Activated CD8-positive, alpha-beta T cell treated with anti-CD3 and anti-CD28 coated beads, Interleukin-2, amount 10 ng/mL, durations not matched to agents 7 days and 5 days (primary cell): ENCODE measurements around the gene USP17L25. TPM values are rescaled to one million over a fixed set of nuclear protein-coding genes. Genes with fewer than 3 reads are reported as not detected.

Source experiments
- total RNA-seq, 2 experiments: library from RNA; stranded (reverse); gene quantifications; one replicate each; pipeline ENCODE4 v1.2.3, GENCODE V29; 2021

USP17L25 gene
- total RNA-seq, 2 experiments from 2014 or later, result not detected

Other genes starting within 250 kb of the USP17L25 start
- not detected for gene FAM90A26, start 159.5 kb upstream of the USP17L25 start, total RNA-seq
- gene USP17L10, start 119.3 kb upstream of the USP17L25 start, total RNA-seq, result not detected
- gene USP17L11, start 114.5 kb upstream of the USP17L25 start, total RNA-seq, result not detected
- gene USP17L12, start 109.8 kb upstream of the USP17L25 start, total RNA-seq, result not detected
- gene USP17L13, start 105.0 kb upstream of the USP17L25 start, total RNA-seq, result not detected
- gene USP17L15, start 95.5 kb upstream of the USP17L25 start, total RNA-seq, result not detected
- gene USP17L17, start 86.0 kb upstream of the USP17L25 start, total RNA-seq, result not detected
- gene USP17L18, start 81.3 kb upstream of the USP17L25 start, total RNA-seq, result not detected
- not detected for gene USP17L19, start 76.5 kb upstream of the USP17L25 start, total RNA-seq
- not detected for gene USP17L20, start 71.8 kb upstream of the USP17L25 start, total RNA-seq
- gene USP17L21, start 67.0 kb upstream of the USP17L25 start, total RNA-seq, result not detected
- not detected for gene USP17L22, start 62.3 kb upstream of the USP17L25 start, total RNA-seq
- gene USP17L24, start 4.7 kb upstream of the USP17L25 start, total RNA-seq, result not detected
- not detected for gene USP17L26, start 4.7 kb downstream of the USP17L25 start, total RNA-seq
- not detected for gene USP17L5, start 9.5 kb downstream of the USP17L25 start, total RNA-seq
- gene USP17L27, start 14.2 kb downstream of the USP17L25 start, total RNA-seq, result not detected
- gene USP17L28, start 19.0 kb downstream of the USP17L25 start, total RNA-seq, result not detected
- not detected for gene USP17L29, start 23.7 kb downstream of the USP17L25 start, total RNA-seq
- not detected for gene USP17L30, start 33.2 kb downstream of the USP17L25 start, total RNA-seq
- not detected for gene DEFB131A, start 114.5 kb downstream of the USP17L25 start, total RNA-seq